NCI-H1092 treated with DMSO at 0.1 percent for 48 hours (cell line): ENCODE measurements around the gene ATG4B.

Experiments used
- DNase-seq: peaks from one replicate; lab custom pipeline; 2025; lab: John Stamatoyannopoulos, UW

The ATG4B gene

GRCh38 chr2:241690202-241690717, 52.8 kb downstream of the ATG4B start:
- DNase-seq: no peak

- no peak for DNase-seq
These were observed 55.0 kb downstream of the ATG4B start for GRCh38 chr2:241692448-241692847.

GRCh38 chr2:241695651-241696050, 58.2 kb downstream of the ATG4B start:
- no peak for DNase-seq

- DNase-seq: no peak
These were observed 63.6 kb downstream of the ATG4B start for GRCh38 chr2:241701149-241701398.

GRCh38 chr2:241701399-241702154, 64.1 kb downstream of the ATG4B start, which contains the start of gene ING5:
ING5 (plus strand) TSS chr2:241702039; CDS start chr2:241702066, 27 bp downstream.
- DNase-seq: peak; percentile 77

- DNase-seq: peak; percentile 73
These were observed 64.9 kb downstream of the ATG4B start for GRCh38 chr2:241702155-241703031.

GRCh38 chr2:241703032-241703604, 65.6 kb downstream of the ATG4B start:
- no peak for DNase-seq

GRCh38 chr2:241706537-241706936, 69.0 kb downstream of the ATG4B start:
- no peak for DNase-seq

GRCh38 chr2:241708879-241709278, 71.4 kb downstream of the ATG4B start:
- no peak for DNase-seq

GRCh38 chr2:241719093-241719492, 81.6 kb downstream of the ATG4B start:
- DNase-seq: no peak

GRCh38 chr2:241720099-241720498, 82.6 kb downstream of the ATG4B start:
- no peak for DNase-seq

- DNase-seq: no peak
These were observed 83.1 kb downstream of the ATG4B start for GRCh38 chr2:241720560-241720959.

- no peak for DNase-seq
These were observed 84.4 kb downstream of the ATG4B start for GRCh38 chr2:241721852-241722251.

- no peak for DNase-seq
These were observed 85.5 kb downstream of the ATG4B start for GRCh38 chr2:241722896-241723454.
